ENCODE data around the gene LPAR1.

GRCh38 chr9:110877374-110877773 lies 160.9 kb downstream of the LPAR1 start:
- TF ChIP-seq ZBTB11 (CRISPR knock-in tag; IDR thresholded peaks at IDR 0.05) (no peak), RNF2 (IDR thresholded peaks at IDR 0.05) (no peak), BHLHE40 (IDR thresholded peaks at IDR 0.05; ENCODE audit: low read length) (no peak), POLR2AphosphoS2 (IDR thresholded peaks at IDR 0.05; ENCODE audit: low read length) (no peak), RCOR1 (IDR thresholded peaks at IDR 0.05; ENCODE audit: borderline replicate concordance in 1 of 2, low read depth in 2 of 2, low read length in 2 of 2) (no peak)

Data from K562 (cell line).